Right lobe of liver (tissue), 6 donors: Measurements from ENCODE around the gene PRR20A. TPM values are rescaled to one million over a fixed set of nuclear protein-coding genes. Genes with fewer than 3 reads are reported as not detected.

ENCODE experiments used
- ATAC-seq, 4 donors: fragments of 200-7000 bp; cut with Tn5 transposase; one replicate each; pipeline ENCODE4 v1.9.1; 2020; ENCODE audit warnings: mild to moderate bottlenecking in 4 of 4, moderate library complexity in 4 of 4
- DNase-seq, 3 donors: peaks; one replicate each; pipeline ENCODE4 v3.0.0-alpha.2; 2020
- H3K27ac ChIP-seq, 3 donors: fragments of 200-600 bp; one replicate each; pipeline ENCODE4 v1.8.0; 2022
- H3K27me3 ChIP-seq, 2 donors: fragments of 200-600 bp; one replicate each; pipeline ENCODE4 v1.8.0; 2022
- H3K36me3 ChIP-seq, 4 donors: fragments of 200-600 bp; sonication (generic) in 1 of 4; one replicate each; pipeline versions ENCODE4 v1.5.1 to v1.8.0; 2017 to 2022; ENCODE audit warnings: control low read depth in 1 of 4
- H3K4me1 ChIP-seq, 4 donors: fragments of 200-600 bp; sonication (generic) in 1 of 4; one replicate each; pipeline versions ENCODE4 v1.5.1 to v1.8.0; 2017 to 2022; ENCODE audit warnings: control low read depth in 1 of 4
- H3K4me3 ChIP-seq, 3 donors: fragments of 200-600 bp; one replicate each; pipeline ENCODE4 v1.8.0; 2022
- H3K9me3 ChIP-seq, 4 donors: fragments of 200-600 bp; sonication (generic) in 1 of 4; one replicate each; pipeline versions ENCODE4 v1.5.1 to v1.8.0; 2017 to 2022; ENCODE audit warnings: control low read depth in 1 of 4
- CTCF ChIP-seq, 4 donors: fragments of 200-600 bp in 3 of 4; fragments of 450-650 bp in 1 of 4; IDR thresholded peaks; one replicate each; pipeline versions ENCODE4 v1.5.1 to v1.8.0; 2016 to 2022; ENCODE audit warnings: antibody characterized with exemption in 4 of 4, mild to moderate bottlenecking in 2 of 4
- POLR2A ChIP-seq: fragments of 450-650 bp; IDR thresholded peaks from one replicate; pipeline ENCODE4 v1.6.1; 2017; ENCODE audit warnings: antibody characterized with exemption, mild to moderate bottlenecking
- WGBS: methylation state at CpG from one replicate; pipeline ENCODE4 v1.1.6; 2018; ENCODE audit warnings: low coverage, low lambda C conversion rate; ENCODE audit not compliant: insufficient coverage; ENCODE audit errors: missing lambda C conversion rate; 5-methylcytosine and 5-hydroxymethylcytosine counted together
- intact Hi-C, 2 donors: fragments of 100-400 bp; cut with DNase I; formaldehyde crosslinking; loops; one replicate each; pipeline versions ENCODE4 v1.11.2 to v1.14.1; 2022
- small RNA-seq, 2 experiments: library from RNA; depleted of rRNA; stranded (forward); fragments of <200 nt; gene quantifications; one replicate each; pipeline ENCODE3, GENCODE V24; 2016
- total RNA-seq, 6 experiments: library from RNA; depleted of rRNA in 2 of 6; stranded (reverse); fragments of >200 nt in 2 of 6; fragmentation: NEBNext Ultra II Directional in 3 of 6; extraction: Animal tissue kit (Norgen Biotek cat#: 25700) in 3 of 6; gene quantifications; one replicate each; pipeline versions ENCODE4 v1.1.0 to v1.2.4, GENCODE V29; 2016 to 2023
- donor health status: DM: no; HTN: yes; CAD: no.
- donor health status: DM: no; HTN: no; CAD: no.
- donor health status: DM: no; HTN: no; CAD: no.
- donor health status: DM: no; HTN: yes; CAD: no.
- donor health status: DM: no; HTN: yes; CAD: no.

The PRR20A gene
- total RNA-seq, 6 experiments from 2014 or later: not detected

GRCh38 chr13:57191667-57192066 lies 50.9 kb downstream of the PRR20A start:
- H3K4me1 ChIP-seq: peaks cover 0 to 3% (median 0%) of the 10 kb centered on the region in 4 donors
- ATAC-seq: peak in 2 of 4 donors; percentile 48 to 56
- no peaks in the 10 kb centered on the region for H3K9me3 ChIP-seq
- H3K27me3 ChIP-seq: no peaks in the 10 kb centered on the region
- no peaks in the 10 kb centered on the region for H3K36me3 ChIP-seq
- 23% methylated on average over 1 of the region's 1 CpG for WGBS
- H3K27ac ChIP-seq: no peak overlapping the region
- no peak for TF ChIP-seq POLR2A
- no peak for TF ChIP-seq CTCF (IDR thresholded peaks at IDR 0.05)
- no peak for DNase-seq
- intact Hi-C loops: no loop called here
- no peak overlapping the region for H3K4me3 ChIP-seq

Small RNA genes lying within 50 kb of the gene (small RNA-seq; reads per million reads assigned to genes)
- gene PRR20FP: 0 reads per million in 2 experiments

Other genes starting within 250 kb of the PRR20A start
- gene PRR20B, start 6.6 kb downstream of the PRR20A start, total RNA-seq: not detected
- gene PRR20C, start 13.1 kb downstream of the PRR20A start, total RNA-seq: not detected
- not detected for gene PRR20D, start 19.7 kb downstream of the PRR20A start, total RNA-seq
- gene PRR20E, start 26.3 kb downstream of the PRR20A start, total RNA-seq: not detected